ENCODE data around the gene SH2D3C.

Gene SH2D3C

GRCh38 chr9:127731938-127732337, 46.5 kb downstream of the SH2D3C start:
- no peaks in the 10 kb centered on the region for H3K9me3 Mint-ChIP-seq
- H3K27me3 Mint-ChIP-seq (ENCODE audit: low read depth), result peaks cover 7% of the 10 kb centered on the region
- no peaks in the 10 kb centered on the region for H3K4me1 Mint-ChIP-seq
- no peaks in the 10 kb centered on the region for H3K36me3 Mint-ChIP-seq (ENCODE audit: low read depth)
- no peak for TF ChIP-seq CTCF (IDR thresholded peaks at IDR 0.05; ENCODE audit: unreplicated experiment in 3 of 3)
- H3K27ac Mint-ChIP-seq, result no peak overlapping the region
- H3K4me3 Mint-ChIP-seq, result peak overlapping the region in 1 of 3 experiments; percentile 41

GRCh38 chr9:127730799-127731410, 47.6 kb downstream of the SH2D3C start:
- Mint-ChIP-seq H3K4me3 (peak overlapping the region in 1 of 3 experiments; percentile 22), H3K36me3 (ENCODE audit: low read depth) (no peaks in the 10 kb centered on the region), H3K9me3 (no peaks in the 10 kb centered on the region), H3K27me3 (ENCODE audit: low read depth) (peaks cover 4% of the 10 kb centered on the region), H3K4me1 (no peaks in the 10 kb centered on the region), H3K27ac (no peak overlapping the region)
- no peak for TF ChIP-seq CTCF (IDR thresholded peaks at IDR 0.05; ENCODE audit: unreplicated experiment in 3 of 3)

DNA sequence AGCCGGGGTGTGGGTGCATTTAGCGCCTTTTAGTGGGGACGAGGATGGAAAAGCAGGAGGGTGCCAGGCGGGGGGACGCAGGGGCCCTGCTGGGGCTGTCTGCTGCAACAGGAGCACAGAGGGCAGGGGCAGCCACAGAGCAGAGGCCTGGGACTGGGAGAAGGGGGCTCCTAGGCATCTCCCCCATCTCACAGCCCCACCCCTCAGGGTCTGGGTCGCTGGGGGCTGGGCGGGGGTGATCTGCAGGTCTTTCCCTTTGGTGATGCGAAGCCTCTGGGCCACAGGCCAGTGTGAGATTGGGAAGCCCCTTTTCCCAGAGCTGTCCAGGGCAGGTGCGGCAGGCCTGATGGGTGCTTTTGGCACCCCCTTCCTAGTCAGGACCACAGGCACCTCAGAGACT, 48.2 kb downstream of the SH2D3C start:
- no peak overlapping the region for H3K4me3 Mint-ChIP-seq
- peaks cover 4% of the 10 kb centered on the region for H3K27me3 Mint-ChIP-seq (ENCODE audit: low read depth)
- TF ChIP-seq CTCF (IDR thresholded peaks at IDR 0.05; ENCODE audit: unreplicated experiment in 3 of 3), result no peak
- H3K27ac Mint-ChIP-seq, result no peak overlapping the region
- no peaks in the 10 kb centered on the region for H3K36me3 Mint-ChIP-seq (ENCODE audit: low read depth)
- no peaks in the 10 kb centered on the region for H3K9me3 Mint-ChIP-seq
- no peaks in the 10 kb centered on the region for H3K4me1 Mint-ChIP-seq

- Mint-ChIP-seq H3K4me3 (no peak overlapping the region), H3K4me1 (no peaks in the 10 kb centered on the region), H3K9me3 (no peaks in the 10 kb centered on the region), H3K36me3 (ENCODE audit: low read depth) (no peaks in the 10 kb centered on the region), H3K27me3 (ENCODE audit: low read depth) (peaks cover 4% of the 10 kb centered on the region), H3K27ac (no peak overlapping the region)
- TF ChIP-seq CTCF (IDR thresholded peaks at IDR 0.05; ENCODE audit: unreplicated experiment in 3 of 3), result no peak
Observed at GRCh38 chr9:127729522-127730256, 48.8 kb downstream of the SH2D3C start.

- Mint-ChIP-seq H3K27me3 (ENCODE audit: low read depth) (peaks cover 4% of the 10 kb centered on the region), H3K4me1 (no peaks in the 10 kb centered on the region), H3K9me3 (no peaks in the 10 kb centered on the region), H3K36me3 (ENCODE audit: low read depth) (no peaks in the 10 kb centered on the region), H3K27ac (no peak overlapping the region), H3K4me3 (no peak overlapping the region)
- TF ChIP-seq CTCF (IDR thresholded peaks at IDR 0.05; ENCODE audit: unreplicated experiment in 3 of 3), result no peak
Observed at GRCh38 chr9:127728808-127729207, 49.7 kb downstream of the SH2D3C start.

DNA sequence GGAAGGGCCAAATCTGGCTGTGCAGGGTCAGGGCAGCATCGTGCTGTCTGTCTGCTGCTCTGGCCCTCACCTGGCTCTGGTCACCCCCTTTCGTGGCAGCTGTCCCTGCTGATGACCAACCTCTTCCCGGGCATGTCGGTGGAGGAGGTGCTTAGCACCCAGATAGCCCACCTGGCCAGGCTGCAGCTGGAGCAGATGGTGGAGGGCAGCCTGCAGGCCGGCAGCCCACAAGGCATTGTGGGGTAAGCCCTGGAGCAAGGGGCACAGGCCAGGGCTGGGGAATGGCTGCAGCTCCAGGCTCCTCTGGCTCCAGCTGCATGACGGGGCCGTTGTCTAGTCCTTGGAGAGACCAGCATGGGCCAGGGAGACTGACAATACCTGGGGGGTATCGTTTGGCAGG, 51.6 kb downstream of the SH2D3C start:
- H3K9me3 Mint-ChIP-seq, result no peaks in the 10 kb centered on the region
- no peaks in the 10 kb centered on the region for H3K36me3 Mint-ChIP-seq (ENCODE audit: low read depth)
- H3K4me3 Mint-ChIP-seq, result no peak overlapping the region
- no peaks in the 10 kb centered on the region for H3K4me1 Mint-ChIP-seq
- H3K27me3 Mint-ChIP-seq (ENCODE audit: low read depth), result peaks cover 4% of the 10 kb centered on the region
- H3K27ac Mint-ChIP-seq, result no peak overlapping the region
- no peak for TF ChIP-seq CTCF (IDR thresholded peaks at IDR 0.05; ENCODE audit: unreplicated experiment in 3 of 3)
